Activated CD8-positive, alpha-beta memory T cell treated with anti-CD3 and anti-CD28 coated beads, Interleukin-2, amount 50 U/mL, for 4 hours (primary cell): ENCODE data around the gene PRKCA.
"Not testable (repeated sequence)": the region's sequence is repeated elsewhere in the genome, so short reads cannot be mapped to it uniquely, and the experiment has no call there.

ENCODE experiments used
- DNase-seq: peaks from one replicate; pipeline ENCODE4 v3.0.0-alpha.2; 2020

The PRKCA gene

DNA sequence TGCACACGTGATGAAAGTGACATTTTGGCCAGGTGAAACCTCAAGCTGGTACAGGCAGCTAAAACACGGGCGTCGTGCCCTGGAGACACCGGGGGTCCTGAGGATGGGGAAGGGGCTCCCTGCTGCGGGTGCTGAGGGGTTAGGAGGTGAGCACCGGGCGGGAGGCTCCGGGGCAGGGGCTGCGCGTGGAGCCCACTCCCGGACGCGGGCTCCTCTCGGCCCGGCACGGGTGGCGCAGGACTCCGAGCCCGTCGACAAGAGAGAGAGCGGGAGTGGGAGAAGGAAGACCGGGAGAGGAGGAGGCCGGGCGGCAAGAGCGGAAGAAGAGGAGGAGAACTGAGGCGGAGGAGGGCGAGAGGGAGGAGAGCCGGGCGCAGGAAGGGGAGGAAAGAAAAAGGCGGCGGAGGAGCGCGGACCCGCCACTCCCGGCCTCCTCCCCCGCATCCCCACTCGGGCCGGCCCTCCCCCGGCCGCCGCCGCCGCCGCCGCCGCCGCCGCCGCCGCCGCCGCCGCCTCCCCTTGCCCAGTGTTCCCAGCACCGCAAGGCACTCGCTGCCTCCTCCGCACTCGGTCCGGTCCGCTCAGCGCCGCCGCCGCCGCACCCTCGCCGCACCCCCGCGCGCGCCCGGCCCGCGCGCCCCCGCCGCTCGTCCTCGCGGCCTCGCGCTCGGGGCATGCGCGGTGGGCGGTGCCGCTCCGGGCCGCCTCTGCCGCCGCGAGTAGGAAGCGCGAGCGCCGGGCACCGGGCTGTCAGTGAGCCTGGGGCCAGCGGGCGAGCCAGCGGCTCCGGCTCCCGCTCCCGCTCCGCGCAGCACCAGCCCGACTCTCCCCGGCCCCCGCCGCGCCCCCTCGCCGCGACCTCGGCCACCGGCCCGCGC, at the start of gene PRKCA:
Gene PRKCA, plus strand, starts transcription at position 750 of the 878 bp plus-strand sequence.
- DNase-seq = peak; percentile 71

DNA sequence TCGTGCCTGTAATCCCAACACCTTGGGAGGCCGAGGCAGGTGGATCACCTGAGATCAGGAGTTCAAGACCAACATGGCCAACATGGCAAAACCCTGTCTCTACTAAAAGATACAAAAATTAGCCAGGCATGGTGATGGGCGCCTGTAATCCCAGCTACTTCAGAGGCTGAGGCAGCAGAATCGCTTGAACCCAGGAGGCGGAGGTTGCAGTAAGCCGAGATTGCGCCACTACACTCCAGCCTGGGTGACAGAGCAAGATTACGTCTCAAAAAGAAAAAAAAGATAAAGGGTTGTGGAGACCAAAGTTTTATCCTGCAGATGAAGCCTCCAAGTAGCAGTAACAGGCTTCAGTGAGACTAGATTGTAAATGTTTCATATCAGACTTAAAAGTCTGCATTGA, 49.0 kb upstream of the PRKCA start:
- not testable (repeated sequence) for DNase-seq

DNA sequence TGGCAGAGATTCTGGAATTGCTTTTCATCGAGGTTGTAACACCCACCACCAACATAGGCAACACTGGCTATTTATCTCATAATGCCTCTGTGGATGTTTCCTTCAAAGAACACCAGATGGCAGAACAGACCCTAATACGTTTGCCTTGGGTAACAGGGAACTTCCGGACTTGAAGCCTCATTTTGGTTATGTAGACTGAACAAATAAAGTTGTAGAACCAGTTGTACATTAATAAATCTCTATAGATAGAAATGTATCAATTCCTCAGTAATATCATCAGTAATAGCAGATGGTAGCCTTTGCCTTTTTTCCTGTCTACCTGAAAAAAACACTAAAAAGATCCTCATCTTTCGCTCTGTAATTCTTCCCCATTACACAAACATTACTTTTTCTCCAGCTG, 47.3 kb upstream of the PRKCA start:
- no peak for DNase-seq

DNA sequence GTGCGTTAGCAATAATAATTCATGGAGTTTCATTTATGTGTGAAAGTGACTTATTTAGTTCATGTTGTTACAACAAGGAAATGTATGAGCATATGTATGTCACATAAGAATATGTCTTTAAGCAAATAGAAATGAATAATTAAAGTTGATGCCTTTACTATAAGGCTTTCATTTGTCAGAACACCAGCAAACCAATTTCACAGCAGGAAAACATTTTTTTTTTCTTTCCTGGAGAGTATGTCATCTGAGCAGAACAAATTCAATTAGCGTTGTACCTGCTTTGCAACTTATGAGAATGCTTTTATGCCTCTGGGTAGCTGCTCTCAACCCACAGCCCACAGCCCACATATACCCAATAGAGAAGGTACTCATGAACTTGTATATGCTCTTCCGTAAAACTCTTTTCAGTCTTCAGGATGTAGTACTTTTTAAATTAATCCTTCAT, 46.9 kb upstream of the PRKCA start:
- DNase-seq = no peak

DNA sequence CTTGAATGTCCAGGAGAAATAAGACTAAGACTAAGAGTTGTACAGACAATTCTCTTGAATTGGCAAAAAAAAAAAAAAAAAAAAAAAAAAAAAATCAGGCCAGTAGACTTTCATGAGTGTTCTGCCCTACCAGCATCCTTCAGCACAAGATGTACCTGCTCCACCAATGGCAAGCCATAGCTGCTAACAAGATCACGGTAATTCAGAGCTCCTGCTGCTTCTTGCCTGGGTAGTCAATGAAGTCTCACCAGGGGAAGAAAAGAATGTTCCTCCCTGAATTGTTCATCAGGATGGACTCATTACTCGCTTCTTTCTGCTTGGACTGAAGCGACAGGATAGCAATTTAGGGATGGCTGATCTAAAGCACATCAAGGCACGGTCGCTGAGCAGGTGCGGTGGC, 42.1 kb upstream of the PRKCA start:
- no peak for DNase-seq

DNA sequence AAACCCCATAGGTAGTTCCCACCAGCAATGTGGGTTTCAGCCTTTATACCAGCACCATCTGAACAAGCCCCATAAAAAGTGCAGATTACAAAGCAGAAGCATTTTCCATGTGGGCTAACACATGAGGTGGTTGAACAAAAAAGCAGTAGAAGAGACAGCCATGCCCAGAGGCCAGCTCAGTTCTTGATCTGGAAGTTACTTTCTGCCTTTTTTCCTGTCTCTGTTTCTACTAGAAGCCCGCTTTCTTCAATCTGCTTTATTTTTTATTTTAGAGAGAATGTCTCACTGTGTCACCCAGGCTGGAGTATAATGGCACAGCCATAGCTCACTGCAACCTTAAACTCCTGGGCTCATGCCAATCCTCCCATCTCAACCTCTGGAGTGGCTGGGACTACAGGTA, 41.7 kb upstream of the PRKCA start:
- no peak for DNase-seq

DNA sequence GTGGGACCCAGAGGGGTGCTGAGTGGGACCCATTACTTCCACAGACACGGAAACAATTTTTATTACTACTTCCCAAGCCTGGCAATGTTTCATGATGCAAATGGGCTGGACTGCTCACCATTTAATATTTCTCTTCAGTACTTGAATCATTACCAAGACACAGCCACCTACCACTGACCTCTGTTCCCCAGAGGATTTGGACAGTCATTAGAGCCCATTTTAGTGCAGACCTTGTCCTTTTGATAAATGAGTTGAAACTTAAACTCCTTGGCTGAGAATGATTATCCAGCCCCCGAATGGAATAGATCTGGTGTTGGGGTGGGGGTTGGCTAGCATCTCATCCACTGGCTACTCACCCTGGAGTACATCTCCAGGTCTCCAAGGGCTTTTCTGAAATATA, 39.6 kb upstream of the PRKCA start:
- no peak for DNase-seq

DNA sequence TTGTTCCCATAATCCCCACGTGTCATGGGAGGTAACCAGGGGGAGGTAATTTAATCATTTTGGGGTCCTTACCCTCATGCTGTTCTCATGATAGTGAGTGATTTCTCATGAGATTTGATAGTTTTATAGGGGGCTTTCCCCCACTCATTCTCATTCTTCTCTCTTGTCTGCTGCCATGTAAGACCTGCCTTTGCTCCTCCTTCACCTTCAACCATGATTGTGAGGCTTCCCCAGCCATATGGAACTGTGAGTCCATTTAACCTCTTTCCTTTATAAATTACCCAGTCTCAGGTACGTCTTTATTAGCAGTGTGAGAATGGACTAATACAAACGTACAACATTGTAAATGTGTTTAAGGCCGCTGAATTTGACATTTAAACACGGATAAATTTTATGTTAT, 37.7 kb upstream of the PRKCA start:
- DNase-seq = no peak

DNA sequence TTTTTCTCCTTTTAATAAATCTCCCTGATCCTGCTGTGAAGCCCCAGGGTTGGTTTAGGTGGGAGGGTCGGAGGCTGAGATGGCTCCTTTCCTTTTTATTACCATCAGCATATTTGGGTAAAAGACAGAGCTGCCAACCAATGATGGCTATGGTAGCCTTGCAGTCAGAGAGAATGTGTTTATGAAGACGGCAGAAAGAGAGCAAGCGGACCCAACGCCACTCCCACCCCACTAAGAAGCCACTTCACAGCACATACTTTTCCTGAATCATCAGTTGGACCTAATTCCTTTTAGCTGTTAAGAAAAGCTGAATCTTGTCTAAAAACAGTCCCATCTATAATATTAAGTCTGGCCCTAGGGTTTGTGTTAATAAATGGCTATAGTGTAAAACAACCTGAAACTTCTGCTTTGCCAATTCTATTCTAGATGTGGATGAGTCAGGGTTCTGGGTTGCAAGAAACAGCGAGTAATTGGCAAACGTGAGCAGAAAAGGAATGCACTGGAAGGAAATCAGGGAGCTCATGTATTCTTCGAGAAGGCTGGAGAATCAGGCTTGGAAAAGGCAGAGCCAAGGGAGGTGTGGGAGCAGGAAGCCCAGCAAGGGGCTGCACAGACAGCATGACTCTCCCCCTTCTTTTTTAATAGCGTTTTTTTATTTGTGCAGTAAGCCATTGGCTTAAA, 34.0 kb upstream of the PRKCA start:
- DNase-seq = no peak

DNA sequence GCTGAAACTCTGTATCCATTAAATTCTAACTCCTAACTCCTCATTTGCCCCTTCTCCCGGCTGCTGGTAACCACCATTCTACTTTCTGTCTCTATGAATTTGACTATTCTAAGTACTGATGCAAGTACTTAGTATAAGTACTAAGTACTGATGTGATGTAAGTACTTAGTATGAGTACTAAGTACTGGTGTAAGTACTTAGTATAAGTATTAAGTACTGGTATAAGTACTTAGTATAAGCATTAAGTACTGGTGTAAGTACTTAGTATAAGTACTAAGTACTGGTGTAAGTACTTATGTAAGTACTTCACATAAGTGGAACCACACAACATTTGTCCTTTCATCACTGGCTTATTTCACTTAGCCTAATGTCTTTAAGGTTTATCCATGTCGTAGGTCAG, 32.3 kb upstream of the PRKCA start:
- no peak for DNase-seq

DNA sequence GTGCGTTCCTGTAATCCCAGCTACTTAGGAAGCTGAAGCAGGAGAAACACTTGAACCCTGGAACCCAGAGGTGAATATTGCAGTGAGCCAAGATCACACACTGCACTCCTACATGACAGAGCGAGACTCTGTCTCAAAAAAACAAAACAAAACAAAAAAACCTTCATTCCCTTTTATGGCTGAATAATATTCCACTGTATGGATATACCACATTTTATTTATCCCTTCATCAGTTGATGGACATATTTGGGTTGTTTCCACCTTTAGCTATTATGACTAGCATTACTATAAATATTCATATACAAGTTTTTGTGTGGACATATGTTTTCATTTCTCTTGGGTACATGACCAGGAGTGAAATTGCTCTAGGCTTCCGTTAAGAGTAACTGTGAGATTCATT, 30.9 kb upstream of the PRKCA start:
- DNase-seq = no peak

DNA sequence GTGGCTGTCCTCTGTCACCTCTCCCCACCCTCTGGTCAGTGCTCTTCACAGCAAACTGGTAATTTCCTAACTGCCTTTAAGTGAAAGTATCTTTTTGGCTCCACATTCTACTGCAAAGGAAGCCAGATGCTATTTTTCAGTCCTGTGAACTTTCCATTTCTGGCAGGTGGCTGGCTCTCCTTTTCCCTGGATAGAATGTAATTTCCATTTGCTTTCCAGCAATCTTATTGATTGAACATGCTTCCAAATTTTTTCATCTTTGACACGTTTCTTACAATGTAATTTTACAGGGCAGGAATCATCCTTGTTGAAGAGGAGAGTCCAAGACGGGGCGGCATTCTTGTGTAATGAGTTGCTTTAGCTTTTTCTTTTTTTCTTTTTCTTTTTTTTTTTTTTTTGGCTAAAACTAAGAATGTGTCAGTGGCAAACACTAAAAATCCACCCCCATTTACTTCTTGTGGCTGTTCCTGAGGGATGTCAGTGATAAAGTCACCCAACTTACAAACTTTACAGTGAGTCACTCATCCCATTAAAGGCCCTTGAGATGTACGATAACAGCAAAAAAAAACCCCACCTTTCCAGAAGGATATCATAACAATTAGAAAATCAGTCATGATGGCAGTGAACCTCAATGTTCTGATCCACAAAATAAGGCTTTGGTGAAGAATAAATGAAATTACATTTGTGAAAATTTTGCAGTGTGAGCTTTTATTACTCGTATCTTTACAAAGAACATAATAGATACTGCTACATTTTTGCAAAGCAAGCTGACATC, 29.4 kb upstream of the PRKCA start:
- DNase-seq = no peak

DNA sequence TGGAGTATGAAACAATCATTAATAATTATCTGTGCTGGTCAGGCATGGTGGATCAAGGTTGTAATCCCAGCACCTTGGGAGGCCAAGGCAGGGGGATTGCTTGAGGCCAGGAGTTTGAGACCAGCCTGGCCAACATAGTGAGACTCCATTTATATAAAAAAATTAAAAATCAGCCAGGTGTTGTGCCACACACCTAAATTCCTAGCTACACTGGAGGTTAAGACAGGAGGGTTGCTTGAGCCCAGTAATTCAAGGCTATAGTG, 28.9 kb upstream of the PRKCA start:
- no peak for DNase-seq

DNA sequence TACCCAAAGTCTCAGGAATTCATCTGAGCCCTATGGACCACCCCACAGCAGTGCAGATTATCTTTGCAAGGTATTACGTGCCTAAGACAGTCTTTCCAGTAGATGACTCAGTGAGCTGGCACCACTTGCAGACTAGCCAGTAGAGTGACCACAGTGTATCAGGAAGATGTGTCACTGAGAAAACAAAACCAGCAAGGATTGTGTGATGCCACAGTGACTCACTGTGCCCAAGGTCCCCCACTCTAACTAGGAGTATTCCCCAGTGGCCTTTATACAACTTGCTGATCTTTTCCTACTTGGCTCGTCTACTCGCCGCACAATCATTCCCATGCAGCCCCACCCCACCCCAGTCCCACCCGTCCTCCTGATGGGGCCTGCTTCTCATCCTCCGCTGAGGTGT, 26.8 kb upstream of the PRKCA start:
- DNase-seq = no peak

DNA sequence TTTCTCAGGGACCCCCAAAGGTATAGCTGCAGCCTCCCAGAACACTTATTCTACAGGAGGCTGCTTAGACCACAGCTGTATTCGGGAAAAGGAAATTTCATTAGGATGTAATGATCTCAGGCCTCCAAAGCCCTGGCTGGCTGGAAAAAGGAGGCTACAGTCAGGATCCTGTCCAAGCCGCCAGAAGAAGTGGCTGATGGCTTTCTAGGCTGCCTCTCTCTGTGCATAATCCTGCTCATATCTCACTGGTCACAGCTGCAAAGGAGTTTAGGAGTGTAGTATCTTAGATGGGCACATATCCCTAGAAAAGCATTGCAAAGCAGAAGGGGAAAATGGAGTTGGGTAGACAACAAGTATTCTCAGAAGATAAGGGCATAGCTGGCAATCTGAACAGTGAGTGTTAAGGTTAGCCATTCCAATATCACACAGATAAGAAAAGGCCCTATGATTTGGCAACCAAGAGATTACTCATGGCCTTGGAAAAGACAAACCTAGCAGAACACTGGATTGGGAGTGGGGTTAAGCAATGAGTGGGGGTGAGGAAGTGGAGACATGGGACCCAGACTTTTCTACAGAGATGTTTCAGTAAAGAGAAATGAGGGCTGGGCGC, 26.0 kb upstream of the PRKCA start:
- no peak for DNase-seq

DNA sequence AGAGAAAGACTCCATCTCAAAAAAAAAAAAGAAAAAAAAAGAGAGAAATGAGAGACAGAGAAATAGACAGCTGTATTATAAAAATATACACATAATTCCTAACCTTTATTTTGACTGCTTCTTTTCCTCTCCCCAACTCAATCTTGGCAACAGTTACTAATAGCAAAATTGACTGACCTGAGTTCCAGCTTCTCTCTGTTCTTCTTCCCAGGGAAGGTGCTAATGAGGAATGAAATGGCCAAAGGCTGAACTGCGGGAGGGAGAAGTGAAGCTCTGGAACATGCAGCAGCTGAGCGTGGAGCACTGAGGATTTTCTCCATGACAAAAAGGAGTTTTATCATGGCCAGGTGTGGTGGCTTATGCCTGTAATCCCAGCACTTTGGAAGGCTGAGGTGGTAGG, 25.2 kb upstream of the PRKCA start:
- no peak for DNase-seq

DNA sequence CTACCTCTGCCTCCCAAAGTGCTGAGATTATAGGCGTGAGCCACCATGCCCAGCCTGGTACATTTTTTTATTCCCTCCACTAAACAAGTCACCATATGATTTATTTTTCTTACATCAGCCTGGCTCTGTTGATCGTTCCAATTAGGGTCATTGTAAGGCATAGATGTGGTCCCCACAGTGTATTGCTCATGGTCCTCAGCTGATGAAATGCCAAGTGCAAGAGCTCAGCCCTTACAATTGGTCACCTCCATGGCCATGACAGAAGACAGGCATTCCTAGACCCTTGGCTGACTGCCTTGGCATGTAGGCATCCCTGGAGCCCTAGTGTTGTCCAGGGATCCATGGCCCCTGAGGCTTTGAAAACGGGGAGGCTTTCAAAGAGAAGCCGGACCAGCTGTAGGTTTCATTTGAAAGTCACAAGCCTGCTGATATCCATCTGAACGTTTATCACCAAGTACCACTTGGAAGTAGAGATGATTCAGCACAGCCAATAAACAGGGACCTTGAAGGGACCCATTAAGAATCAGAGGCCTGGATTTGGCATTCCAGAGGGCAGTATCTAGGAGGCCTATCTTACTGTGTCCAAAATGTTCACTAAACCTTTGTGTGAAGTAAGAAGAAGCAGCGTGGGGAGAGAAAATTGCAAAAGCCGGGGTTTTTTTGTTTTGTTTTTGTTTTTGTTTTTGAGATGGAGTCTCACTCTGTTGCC, 20.6 kb upstream of the PRKCA start:
- DNase-seq = no peak

DNA sequence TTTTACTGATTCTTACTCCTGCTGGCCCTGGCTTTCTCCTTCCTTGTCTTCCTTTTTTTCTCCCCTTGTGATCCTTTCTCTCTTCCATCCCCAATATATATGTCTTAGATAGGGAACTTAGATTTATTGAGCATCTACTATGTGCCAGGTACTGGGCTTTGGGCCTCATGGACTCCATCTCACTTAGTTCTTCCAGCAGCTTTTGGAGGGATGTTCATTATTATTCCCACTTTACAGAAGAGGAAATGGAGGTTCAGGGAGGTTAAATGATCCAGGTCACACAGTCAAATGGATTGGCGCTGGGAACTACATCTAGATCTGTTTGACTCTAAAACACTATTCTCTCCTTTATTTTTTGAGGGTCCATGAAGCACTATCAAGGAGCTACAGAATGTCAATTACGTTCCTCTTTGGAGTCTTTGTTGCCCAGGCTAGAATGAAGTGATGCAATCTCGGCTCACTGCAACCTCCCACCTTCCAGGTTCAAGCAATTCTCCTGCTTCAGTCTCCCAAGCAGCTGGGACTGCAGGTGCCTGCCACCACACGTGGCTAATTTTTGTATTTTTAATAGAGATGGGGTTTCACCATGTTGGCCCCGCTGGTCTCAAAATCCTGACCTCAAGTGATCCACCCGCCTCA, 19.0 kb upstream of the PRKCA start:
- DNase-seq = no peak

DNA sequence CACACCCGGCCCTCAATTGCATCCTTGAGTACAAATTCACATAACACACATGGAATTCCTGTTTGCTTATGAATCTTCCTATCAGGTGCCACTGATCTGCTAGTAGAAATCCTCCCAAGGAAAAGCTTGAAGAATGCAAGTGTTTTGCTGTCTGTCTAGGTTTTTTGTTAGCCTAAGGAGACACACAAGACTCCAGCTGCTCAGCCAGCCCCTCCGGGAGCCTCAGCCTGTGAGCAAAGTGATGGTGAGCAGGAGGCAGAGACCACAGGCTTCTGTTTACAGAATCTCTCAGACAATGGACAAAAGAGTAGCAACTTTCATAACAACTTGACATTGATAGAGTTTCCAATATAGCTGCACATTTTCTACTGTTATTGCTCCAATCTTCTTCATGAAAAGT, 18.4 kb upstream of the PRKCA start:
- no peak for DNase-seq

DNA sequence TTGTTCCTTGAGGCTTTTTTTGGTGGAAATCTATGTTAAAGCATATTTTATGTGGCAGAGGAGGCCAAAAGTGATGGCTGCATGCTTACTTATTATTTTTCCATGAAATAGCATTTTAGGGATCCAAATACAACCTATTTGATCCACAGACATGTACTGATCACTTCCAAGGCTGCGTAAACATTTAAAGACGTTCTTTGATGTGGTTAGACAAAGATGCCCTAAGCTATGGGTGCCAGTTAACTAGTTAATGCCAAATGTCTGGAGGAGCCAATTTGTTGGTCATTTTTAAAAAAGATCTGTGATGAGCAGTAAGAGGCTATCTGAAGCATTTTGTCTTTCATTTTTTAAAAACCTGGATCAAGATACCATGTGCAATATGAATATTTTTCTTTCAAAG, 17.3 kb upstream of the PRKCA start:
- DNase-seq = no peak

DNA sequence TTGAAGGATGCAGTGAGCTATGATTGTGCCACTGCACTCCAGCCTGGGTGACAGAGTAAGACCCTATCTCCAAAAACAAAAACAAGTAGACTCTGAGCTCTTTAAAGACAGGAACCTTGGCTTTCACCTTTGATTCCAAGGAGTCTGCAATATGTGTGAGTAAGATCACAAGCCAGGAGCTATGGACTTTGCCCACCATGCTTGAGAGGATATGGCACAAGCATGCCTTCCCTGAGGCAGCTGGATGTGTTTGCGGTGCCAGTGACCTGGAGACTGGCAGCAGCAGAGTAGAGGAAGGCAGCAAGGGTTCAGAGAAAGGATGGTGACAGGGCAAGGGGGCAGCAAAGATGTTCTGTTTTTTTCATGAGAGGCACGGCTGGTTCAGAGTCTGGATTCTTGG, 14.5 kb upstream of the PRKCA start:
- DNase-seq = no peak

DNA sequence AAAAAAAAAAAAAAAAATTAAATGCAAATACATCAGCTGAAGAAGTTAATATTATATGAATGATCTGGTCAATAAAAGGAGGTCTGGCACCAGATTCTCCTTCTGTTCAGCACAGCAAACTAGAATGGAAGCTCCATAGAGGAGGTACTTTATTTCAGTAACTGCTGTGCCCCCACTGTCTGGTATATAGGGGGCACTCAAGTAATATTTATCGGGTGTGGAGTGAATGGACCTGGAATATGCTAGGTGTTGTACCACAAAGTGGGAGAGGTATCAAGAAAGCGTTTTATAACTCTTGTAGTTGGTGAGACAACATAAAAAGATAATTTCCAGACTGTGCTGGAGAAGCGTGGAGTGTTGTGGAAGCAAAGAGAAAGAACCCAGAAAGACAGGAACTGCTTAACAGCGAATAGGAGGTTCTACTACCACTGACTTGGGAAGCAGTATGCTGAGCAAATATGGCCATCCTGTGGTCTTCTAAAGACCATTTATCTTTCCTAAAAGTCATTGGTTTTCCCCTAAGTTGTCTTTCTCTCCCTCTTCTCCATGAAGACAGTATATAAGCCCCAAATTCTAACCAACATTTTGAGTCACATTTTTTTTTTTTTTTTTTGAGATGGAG, 12.2 kb upstream of the PRKCA start:
- DNase-seq = no peak
